Activated B cell treated with CpG ODN at 0.5 μM for 24 hours (primary cell): ENCODE data around the gene ZXDB. TPM values are rescaled to one million over a fixed set of nuclear protein-coding genes. Genes with fewer than 3 reads are reported as not detected.
"Not testable (repeated sequence)": the region's sequence is repeated elsewhere in the genome, so short reads cannot be mapped to it uniquely, and the experiment has no call there.

ENCODE experiments used
- ATAC-seq: fragments of 200-7000 bp; cut with Tn5 transposase; one replicate; pipeline ENCODE4 v1.10.0; 2021; ENCODE audit warnings: low read depth, mild to moderate bottlenecking, moderate library complexity
- CTCF ChIA-PET: fragments of 350-600 bp; sonication (Branson Sonifier 250); formaldehyde crosslinking; loops from one replicate; lab custom pipeline; 2021; ENCODE audit warnings: antibody characterized with exemption; lab: Charles Lee
- POLR2A ChIA-PET: fragments of 350-600 bp; sonication (Branson Sonifier 250); formaldehyde crosslinking; loops from one replicate; lab custom pipeline; 2021; ENCODE audit warnings: antibody characterized with exemption; lab: Charles Lee
- DNase-seq: peaks from one replicate; pipeline ENCODE4 v3.0.0; 2022
- H3K27ac Mint-ChIP-seq: one replicate; pipeline ENCODE4 v1.8.0; 2020; ENCODE audit warnings: mixed read lengths
- H3K27me3 Mint-ChIP-seq: one replicate; pipeline ENCODE4 v1.8.0; 2021; ENCODE audit warnings: mixed read lengths
- H3K36me3 Mint-ChIP-seq: one replicate; pipeline ENCODE4 v1.8.0; 2021; ENCODE audit warnings: low read depth, mixed read lengths
- H3K4me1 Mint-ChIP-seq: one replicate; pipeline ENCODE4 v1.8.0; 2021; ENCODE audit warnings: mixed read lengths
- H3K4me3 Mint-ChIP-seq: one replicate; pipeline ENCODE4 v1.8.0; 2020; ENCODE audit warnings: mild to moderate bottlenecking, mixed read lengths
- H3K9me3 Mint-ChIP-seq: one replicate; pipeline ENCODE4 v1.8.0; 2020; ENCODE audit warnings: mixed read lengths
- intact Hi-C: fragments of 100-400 bp; cut with micrococcal nuclease; formaldehyde crosslinking; loops from one replicate; pipeline ENCODE4 v1.15.1; 2024
- total RNA-seq: library from RNA; stranded (reverse); gene quantifications from 2 replicates; pipeline ENCODE4 v1.2.3, GENCODE V29; 2022
- TF ChIP-seq, protein P1 (sequence below): fragments of 200-600 bp; IDR thresholded peaks from one replicate; pipeline ENCODE4 v1.8.0; 2022; ENCODE audit warnings: antibody characterized with exemption, mild to moderate bottlenecking

The ZXDB gene
- total RNA-seq, 1 donor from 2014 or later, result 11.8 TPM

DNA sequence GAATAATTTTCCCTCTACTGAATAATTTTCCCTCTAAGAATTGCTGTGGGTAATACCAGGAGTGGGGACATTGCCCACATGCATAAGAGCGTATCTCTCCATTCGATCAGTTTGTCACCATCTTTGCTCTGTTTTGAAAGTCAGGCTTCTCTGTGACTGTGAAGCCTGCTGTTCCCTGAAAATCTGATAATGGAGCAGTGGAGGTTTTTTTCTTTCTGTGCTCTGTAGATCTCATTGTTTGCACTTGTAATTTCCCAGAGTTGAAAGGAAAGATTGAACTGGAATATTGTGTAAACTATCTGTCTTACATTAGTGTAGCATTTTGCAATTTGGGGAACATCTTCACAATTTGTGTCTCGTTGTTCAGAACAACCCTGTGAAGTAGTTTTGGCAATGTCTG lies 4.3 kb downstream of the ZXDB start:
- ChIA-PET CTCF (no interaction called here), POLR2A (no interaction called here)
- peak overlapping the region; percentile 42 for H3K4me3 Mint-ChIP-seq
- TF ChIP-seq, protein P1, sequence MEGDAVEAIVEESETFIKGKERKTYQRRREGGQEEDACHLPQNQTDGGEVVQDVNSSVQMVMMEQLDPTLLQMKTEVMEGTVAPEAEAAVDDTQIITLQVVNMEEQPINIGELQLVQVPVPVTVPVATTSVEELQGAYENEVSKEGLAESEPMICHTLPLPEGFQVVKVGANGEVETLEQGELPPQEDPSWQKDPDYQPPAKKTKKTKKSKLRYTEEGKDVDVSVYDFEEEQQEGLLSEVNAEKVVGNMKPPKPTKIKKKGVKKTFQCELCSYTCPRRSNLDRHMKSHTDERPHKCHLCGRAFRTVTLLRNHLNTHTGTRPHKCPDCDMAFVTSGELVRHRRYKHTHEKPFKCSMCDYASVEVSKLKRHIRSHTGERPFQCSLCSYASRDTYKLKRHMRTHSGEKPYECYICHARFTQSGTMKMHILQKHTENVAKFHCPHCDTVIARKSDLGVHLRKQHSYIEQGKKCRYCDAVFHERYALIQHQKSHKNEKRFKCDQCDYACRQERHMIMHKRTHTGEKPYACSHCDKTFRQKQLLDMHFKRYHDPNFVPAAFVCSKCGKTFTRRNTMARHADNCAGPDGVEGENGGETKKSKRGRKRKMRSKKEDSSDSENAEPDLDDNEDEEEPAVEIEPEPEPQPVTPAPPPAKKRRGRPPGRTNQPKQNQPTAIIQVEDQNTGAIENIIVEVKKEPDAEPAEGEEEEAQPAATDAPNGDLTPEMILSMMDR, result no peak
- H3K4me1 Mint-ChIP-seq, result peaks cover 45% of the 10 kb centered on the region
- peaks cover 34% of the 10 kb centered on the region for H3K36me3 Mint-ChIP-seq
- no peak for DNase-seq
- ATAC-seq, result no peak
- no peak overlapping the region for H3K27ac Mint-ChIP-seq
- intact Hi-C loops, result loop anchor here (10.0 kb wide), 1 partner anchor 601 kb away; the partner anchor contains the start of gene SPIN3
- no peaks in the 10 kb centered on the region for H3K27me3 Mint-ChIP-seq
- H3K9me3 Mint-ChIP-seq, result no peaks in the 10 kb centered on the region

DNA sequence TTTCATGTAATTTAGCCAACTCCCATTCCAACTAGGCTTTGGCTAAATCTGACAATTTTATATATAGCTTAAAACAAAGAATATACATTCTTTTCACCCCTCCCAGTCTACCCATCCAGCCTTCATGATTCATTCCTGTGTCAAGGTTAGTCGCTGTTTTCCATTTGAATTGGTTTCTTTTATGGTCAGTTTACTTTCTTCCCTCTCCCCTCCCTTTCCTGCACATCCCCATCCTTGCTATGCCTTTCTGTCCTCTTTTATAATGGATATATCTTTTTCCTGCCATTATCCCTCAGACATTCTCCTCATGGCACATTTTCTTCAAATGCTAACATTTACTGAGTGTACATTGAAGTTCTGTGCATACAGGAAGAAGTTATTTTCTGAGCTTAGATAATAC lies 4.7 kb downstream of the ZXDB start:
- no peaks in the 10 kb centered on the region for H3K27me3 Mint-ChIP-seq
- H3K36me3 Mint-ChIP-seq, result peaks cover 34% of the 10 kb centered on the region
- intact Hi-C loops, result loop anchor here (10.0 kb wide), 1 partner anchor 602 kb away; the partner anchor contains the start of gene SPIN3
- peaks cover 41% of the 10 kb centered on the region for H3K4me1 Mint-ChIP-seq
- peak overlapping the region; percentile 13 for H3K4me3 Mint-ChIP-seq
- DNase-seq, result no peak
- CTCF ChIA-PET, result no interaction called here
- ATAC-seq, result no peak
- TF ChIP-seq, protein P1, result no peak
- POLR2A ChIA-PET, result no interaction called here
- H3K9me3 Mint-ChIP-seq, result no peaks in the 10 kb centered on the region
- H3K27ac Mint-ChIP-seq, result no peak overlapping the region

DNA sequence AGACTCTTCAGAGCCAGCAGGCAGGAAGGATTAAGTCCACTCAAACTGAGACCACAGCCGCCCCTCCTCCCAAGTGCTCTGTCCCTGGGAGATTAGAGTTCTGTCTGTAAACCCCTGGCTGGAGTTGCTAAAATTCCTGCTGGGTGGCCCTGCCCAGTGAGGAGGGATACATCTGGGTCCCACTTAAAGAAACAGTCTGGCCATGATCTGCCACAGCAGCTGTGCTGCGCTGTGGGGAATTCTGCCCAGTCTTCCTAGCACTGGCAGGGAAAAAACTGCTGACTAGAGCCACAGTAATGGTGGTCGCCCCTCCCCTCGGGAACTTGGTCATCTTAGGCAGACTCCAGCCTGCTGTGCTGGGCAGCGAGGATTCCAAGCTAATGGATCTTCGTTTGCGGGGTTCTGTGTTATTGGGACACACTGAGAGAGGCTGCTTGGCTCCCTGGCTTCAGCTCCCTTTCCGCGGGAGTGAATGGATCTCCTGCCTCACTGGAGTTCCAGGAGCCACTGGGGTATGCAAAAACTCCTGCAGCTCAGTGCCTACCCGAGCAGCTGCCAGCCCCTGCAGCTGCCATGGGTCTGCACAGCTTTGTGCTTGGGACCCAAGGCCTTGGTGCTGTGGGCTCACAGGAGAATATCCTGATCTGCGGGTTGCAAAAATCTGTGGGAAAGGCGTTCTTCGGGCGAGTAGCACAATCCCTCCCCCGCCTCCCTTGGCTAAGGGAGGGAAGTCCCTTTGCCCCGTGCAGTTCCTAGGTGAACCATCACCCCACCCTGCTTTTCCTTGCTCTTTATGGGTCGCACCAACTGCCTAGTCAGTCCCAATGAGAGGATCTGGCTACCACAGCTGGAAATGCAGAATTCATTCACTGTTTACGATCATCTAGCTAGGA lies 15.7 kb downstream of the ZXDB start:
- Mint-ChIP-seq H3K4me3 (no peak overlapping the region), H3K36me3 (peaks cover 15% of the 10 kb centered on the region), H3K27me3 (no peaks in the 10 kb centered on the region), H3K4me1 (no peaks in the 10 kb centered on the region), H3K27ac (no peak overlapping the region), H3K9me3 (peaks cover 5% of the 10 kb centered on the region)
- DNase-seq, result no peak
- TF ChIP-seq, protein P1, result no peak
- intact Hi-C loops, result no loop called here
- ChIA-PET POLR2A (no interaction called here), CTCF (no interaction called here)
- no peak for ATAC-seq

DNA sequence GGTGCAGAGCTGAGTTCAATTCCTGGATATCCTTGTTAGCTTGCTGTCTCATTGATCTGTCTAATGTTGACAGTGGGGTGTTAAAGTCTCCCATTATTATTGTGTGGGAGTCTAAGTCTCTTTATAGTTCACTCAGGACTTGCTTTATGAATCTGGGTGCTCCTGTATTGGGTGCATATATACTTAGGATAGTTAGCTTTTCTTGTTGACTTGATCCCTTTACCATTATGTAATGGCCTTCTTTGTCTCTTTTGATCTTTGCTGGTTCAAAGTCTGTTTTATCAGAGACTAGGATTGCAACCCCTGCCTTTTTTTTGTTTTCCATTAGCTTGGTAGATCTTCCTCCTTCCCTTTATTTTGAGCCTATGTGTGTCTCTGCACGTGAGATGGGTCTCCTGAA lies 21.5 kb downstream of the ZXDB start:
- POLR2A ChIA-PET, intact Hi-C loops, ATAC-seq, CTCF ChIA-PET, H3K4me1 Mint-ChIP-seq, H3K4me3 Mint-ChIP-seq, H3K27me3 Mint-ChIP-seq, H3K27ac Mint-ChIP-seq, DNase-seq: not testable (repeated sequence)
- Mint-ChIP-seq H3K36me3 (peaks cover 20% of the 10 kb centered on the region), H3K9me3 (peaks cover 11% of the 10 kb centered on the region)

DNA sequence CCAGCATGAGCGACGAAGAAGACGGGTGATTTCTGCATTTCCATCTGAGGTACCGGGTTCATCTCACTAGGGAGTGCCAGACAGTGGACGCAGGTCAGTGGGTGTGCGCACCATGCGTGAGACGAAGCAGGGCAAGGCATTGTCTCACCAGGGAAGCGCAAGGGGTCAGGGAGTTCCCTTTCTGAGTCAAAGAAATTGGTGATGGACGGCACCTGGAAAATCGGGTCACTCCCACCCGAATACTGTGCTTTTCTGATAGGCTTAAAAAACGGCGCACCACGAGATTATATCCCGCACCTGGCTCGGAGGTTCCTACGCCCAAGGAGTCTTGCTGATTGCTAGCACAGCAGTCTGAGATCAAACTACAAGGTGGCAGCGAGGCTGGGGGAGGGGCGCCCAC lies 37.6 kb downstream of the ZXDB start:
- H3K4me1 Mint-ChIP-seq, H3K27ac Mint-ChIP-seq, POLR2A ChIA-PET, H3K36me3 Mint-ChIP-seq, H3K27me3 Mint-ChIP-seq, DNase-seq, H3K4me3 Mint-ChIP-seq, ATAC-seq, intact Hi-C loops, H3K9me3 Mint-ChIP-seq, CTCF ChIA-PET: not testable (repeated sequence)

DNA sequence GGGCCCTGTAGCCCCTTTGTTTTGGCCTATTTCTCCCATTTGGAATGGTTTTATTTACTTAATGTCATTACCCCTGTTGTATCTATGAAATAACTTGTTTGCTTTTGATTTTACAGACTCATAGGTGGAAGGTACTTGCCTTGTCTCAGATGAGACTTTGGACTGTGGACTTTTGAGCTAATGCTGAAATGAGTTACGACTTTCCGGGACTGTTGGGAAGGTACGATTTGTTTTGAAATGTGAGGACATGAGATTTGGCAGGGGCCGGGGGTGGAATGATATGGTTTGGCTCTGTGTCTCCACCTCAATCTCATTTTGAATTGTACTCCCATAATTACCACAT lies 48.8 kb downstream of the ZXDB start:
- TF ChIP-seq, protein P1, result no peak
- intact Hi-C loops, result no loop called here
- ChIA-PET CTCF (no interaction called here), POLR2A (no interaction called here)
- H3K4me1 Mint-ChIP-seq, result no peaks in the 10 kb centered on the region
- no peaks in the 10 kb centered on the region for H3K27me3 Mint-ChIP-seq
- H3K4me3 Mint-ChIP-seq, result no peak overlapping the region
- DNase-seq, result no peak
- no peaks in the 10 kb centered on the region for H3K36me3 Mint-ChIP-seq
- H3K9me3 Mint-ChIP-seq, result peaks cover 15% of the 10 kb centered on the region
- no peak for ATAC-seq
- no peak overlapping the region for H3K27ac Mint-ChIP-seq
